ENCODE measurements around the gene NPW. TPM values are rescaled to one million over a fixed set of nuclear protein-coding genes. Genes with fewer than 3 reads are reported as not detected.

Gene NPW
- total and polyA plus RNA-seq, 12 donors = 0.50 to 3.9 (median 1.2) TPM; not detected in 6

DNA sequence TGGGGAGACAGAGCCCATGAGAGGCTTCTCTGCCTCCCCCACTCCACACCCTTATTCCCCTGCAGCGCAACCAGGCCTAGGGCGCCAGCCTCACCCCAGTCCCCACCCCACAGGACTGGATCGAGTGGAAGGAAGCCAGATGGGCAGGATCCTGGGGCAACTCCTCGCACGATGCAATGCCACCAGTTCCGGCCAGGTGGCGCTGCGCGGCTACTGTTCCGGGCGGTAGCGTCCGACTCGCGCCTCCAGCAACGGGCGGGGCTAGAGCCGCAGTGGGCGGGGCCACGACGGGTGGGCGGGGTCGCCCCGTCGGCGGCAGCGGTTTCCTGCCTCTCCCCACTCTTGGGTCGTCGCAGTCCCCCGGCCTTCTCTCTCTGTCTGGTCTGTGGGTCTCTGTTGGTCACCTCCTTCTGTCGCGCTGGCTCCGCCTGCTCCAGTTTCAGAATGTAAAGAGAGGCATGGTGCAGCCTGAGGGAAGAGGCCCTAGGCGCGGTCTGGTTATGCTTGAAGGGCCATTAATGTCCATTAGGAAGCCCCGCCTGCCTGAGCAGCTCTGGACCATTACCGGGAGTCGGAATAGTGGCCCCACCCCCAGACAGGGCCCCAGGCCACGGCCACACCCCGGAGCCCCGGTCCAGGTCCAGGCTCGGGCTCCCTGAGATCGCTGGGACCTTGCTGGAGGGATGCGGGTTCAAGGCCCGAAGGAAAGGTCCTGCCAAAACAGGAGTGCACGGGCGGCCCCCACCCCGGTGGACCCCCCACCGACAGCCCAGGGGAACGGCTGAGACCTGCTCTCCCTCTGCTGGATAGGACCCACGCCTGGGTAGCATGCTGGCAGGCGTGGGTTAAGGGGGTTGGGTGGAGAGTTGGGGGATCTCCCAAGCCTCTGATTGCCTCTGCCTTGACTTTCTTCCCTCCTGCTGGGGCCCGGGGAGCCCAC lies 3.8 kb downstream of the NPW start:
- WGBS, 4 donors = 13 to 67% (median 22%) methylated on average over 3 to 53 of the region's 53 CpGs
- H3K36me3 ChIP-seq (replicated peaks in 1 of 2) = no peaks in the 10 kb centered on the region
- peak overlapping the region in 2 of 4 donors; percentile 1 to 29 for H3K4me3 ChIP-seq
- intact Hi-C loops (cut with DNase I) = loop anchor here (2.0 to 5.0 kb wide), 3 partner anchors 59 to 124 kb away; partner anchors contain the start of gene RAB26 (in 1 of the 2)
- TF ChIP-seq, protein P1, sequence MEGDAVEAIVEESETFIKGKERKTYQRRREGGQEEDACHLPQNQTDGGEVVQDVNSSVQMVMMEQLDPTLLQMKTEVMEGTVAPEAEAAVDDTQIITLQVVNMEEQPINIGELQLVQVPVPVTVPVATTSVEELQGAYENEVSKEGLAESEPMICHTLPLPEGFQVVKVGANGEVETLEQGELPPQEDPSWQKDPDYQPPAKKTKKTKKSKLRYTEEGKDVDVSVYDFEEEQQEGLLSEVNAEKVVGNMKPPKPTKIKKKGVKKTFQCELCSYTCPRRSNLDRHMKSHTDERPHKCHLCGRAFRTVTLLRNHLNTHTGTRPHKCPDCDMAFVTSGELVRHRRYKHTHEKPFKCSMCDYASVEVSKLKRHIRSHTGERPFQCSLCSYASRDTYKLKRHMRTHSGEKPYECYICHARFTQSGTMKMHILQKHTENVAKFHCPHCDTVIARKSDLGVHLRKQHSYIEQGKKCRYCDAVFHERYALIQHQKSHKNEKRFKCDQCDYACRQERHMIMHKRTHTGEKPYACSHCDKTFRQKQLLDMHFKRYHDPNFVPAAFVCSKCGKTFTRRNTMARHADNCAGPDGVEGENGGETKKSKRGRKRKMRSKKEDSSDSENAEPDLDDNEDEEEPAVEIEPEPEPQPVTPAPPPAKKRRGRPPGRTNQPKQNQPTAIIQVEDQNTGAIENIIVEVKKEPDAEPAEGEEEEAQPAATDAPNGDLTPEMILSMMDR (IDR thresholded peaks at IDR 0.05) = peak; percentile 93 to 99 (median 98)
- peak in 1 of 2 donors; percentile 48 for TF ChIP-seq POLR2A (IDR thresholded peaks at IDR 0.05)
- no peaks in the 10 kb centered on the region for H3K9me3 ChIP-seq (replicated peaks in 1 of 3)
- H3K27ac ChIP-seq = peak overlapping the region in 3 of 5 donors; percentile 1 to 66 (median 65)
- peaks cover 17% of the 10 kb centered on the region for H3K27me3 ChIP-seq
- H3K4me1 ChIP-seq (replicated peaks in 1 of 2) = peaks cover 14 to 37% of the 10 kb centered on the region in 2 donors
- peak; percentile 89 to 96 (median 94) for DNase-seq

GRCh38 chr16:2024032-2024420 lies 4.4 kb downstream of the NPW start:
- WGBS, 4 donors = 54 to 63% (median 59%) methylated on average over 11 to 12 of the region's 12 CpGs
- DNase-seq = no peak
- Histone ChIP-seq H3K9me3 (replicated peaks in 1 of 3) (no peaks in the 10 kb centered on the region), H3K27me3 (peaks cover 15% of the 10 kb centered on the region), H3K4me1 (replicated peaks in 1 of 2) (peaks cover 14 to 38% of the 10 kb centered on the region in 2 donors), H3K27ac (peak overlapping the region in 2 of 5 donors; percentile 65 to 66), H3K36me3 (replicated peaks in 1 of 2) (no peaks in the 10 kb centered on the region), H3K4me3 (peak overlapping the region in 1 of 4 donors; percentile 29)
- TF ChIP-seq, protein P1 (IDR thresholded peaks at IDR 0.05) = no peak
- TF ChIP-seq POLR2A (IDR thresholded peaks at IDR 0.05) = no peak
- intact Hi-C loops (cut with DNase I) = loop anchor here (5.0 kb wide), 2 partner anchors 58 to 123 kb away; partner anchors contain the start of gene RAB26 (in 1 of the 2)

DNA sequence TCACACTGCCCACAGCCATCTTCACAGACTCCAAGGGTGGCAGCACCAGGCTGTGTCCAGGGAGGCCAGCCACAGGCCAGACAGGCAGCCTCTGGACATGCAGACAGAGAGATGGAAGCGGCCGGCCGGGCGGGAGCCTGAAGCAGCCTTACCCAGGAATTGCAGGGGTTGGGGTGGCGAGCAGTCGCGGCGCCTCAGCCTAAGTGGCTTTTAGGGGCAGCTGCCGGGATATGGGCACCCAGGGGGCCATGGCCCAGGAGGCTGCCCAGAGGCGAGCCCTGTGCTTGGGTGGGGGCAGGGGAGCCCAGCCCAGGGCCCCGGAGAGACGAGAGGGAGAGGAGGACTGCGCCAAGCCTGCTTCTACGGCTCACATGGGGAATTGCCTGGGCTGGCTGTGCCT lies 5.7 kb downstream of the NPW start:
- intact Hi-C loops (cut with DNase I) = no loop called here
- Histone ChIP-seq H3K27me3 (peaks cover 3% of the 10 kb centered on the region), H3K9me3 (replicated peaks in 1 of 3) (no peaks in the 10 kb centered on the region), H3K36me3 (replicated peaks in 1 of 2) (no peaks in the 10 kb centered on the region), H3K27ac (no peak overlapping the region), H3K4me1 (replicated peaks in 1 of 2) (peaks cover 14 to 38% of the 10 kb centered on the region in 2 donors), H3K4me3 (no peak overlapping the region)
- 86 to 94% (median 91%) methylated on average over 2 to 14 of the region's 14 CpGs for WGBS, 4 donors
- no peak for DNase-seq
- TF ChIP-seq, protein P1 (IDR thresholded peaks at IDR 0.05) = no peak
- no peak for TF ChIP-seq POLR2A (IDR thresholded peaks at IDR 0.05)

GRCh38 chr16:2025878-2026460 lies 6.4 kb downstream of the NPW start:
- no peak for DNase-seq
- WGBS, 4 donors = 70 to 85% (median 80%) methylated on average over 15 to 16 of the region's 16 CpGs

More at GRCh38 chr16:2025878-2026460, 6.4 kb downstream of the NPW start:
- Histone ChIP-seq H3K27me3 (no peaks in the 10 kb centered on the region), H3K27ac (peak overlapping the region in 2 of 5 donors; percentile 62 to 79), H3K4me3 (peak overlapping the region in 1 of 4 donors; percentile 84), H3K4me1 (replicated peaks in 1 of 2) (peaks cover 14 to 38% of the 10 kb centered on the region in 2 donors), H3K9me3 (replicated peaks in 1 of 3) (no peaks in the 10 kb centered on the region), H3K36me3 (replicated peaks in 1 of 2) (no peaks in the 10 kb centered on the region)
- intact Hi-C loops (cut with DNase I) = no loop called here
- TF ChIP-seq POLR2A (IDR thresholded peaks at IDR 0.05) = no peak
- TF ChIP-seq, protein P1 (IDR thresholded peaks at IDR 0.05) = no peak

Data from adrenal gland (tissue), 12 donors.